Loucy (cell line): Measurements from ENCODE around the gene BTBD6.
A peak's percentile ranks its signal among the peaks of the same experiment; 100 is the strongest.

ENCODE experiments used
- H2AFZ ChIP-seq: fragments of 200-600 bp; sonication (generic); 2 replicates; pipeline ENCODE4 v1.6.0; 2016; ENCODE audit warnings: antibody characterized with exemption, mild to moderate bottlenecking, low read length, moderate library complexity
- H3F3A ChIP-seq: fragments of 200-600 bp; 2 replicates; pipeline ENCODE4 v1.6.0; 2016; ENCODE audit warnings: antibody characterized with exemption, low read depth, mild to moderate bottlenecking
- H3K27me3 ChIP-seq: fragments of 200-600 bp; sonication (generic); 2 replicates; pipeline ENCODE4 v1.6.1; 2014; ENCODE audit warnings: low read length, mild to moderate bottlenecking; ENCODE audit not compliant: insufficient read depth, poor library complexity, severe bottlenecking
- H3K36me3 ChIP-seq: fragments of 200-600 bp; sonication (generic); 2 replicates; pipeline ENCODE4 v1.6.1; 2016; ENCODE audit warnings: low read length; ENCODE audit not compliant: insufficient read depth
- H3K4me1 ChIP-seq: fragments of 200-600 bp; sonication (generic); 2 replicates; pipeline ENCODE4 v1.5.1; 2014; ENCODE audit warnings: low read length, mild to moderate bottlenecking; ENCODE audit not compliant: insufficient read depth, poor library complexity, severe bottlenecking
- H3K4me2 ChIP-seq: fragments of 200-600 bp; sonication (generic); 2 replicates; pipeline ENCODE4 v1.6.0; 2014; ENCODE audit warnings: antibody characterized with exemption, low read length, low read depth, mild to moderate bottlenecking; ENCODE audit not compliant: poor library complexity, severe bottlenecking
- H3K4me3 ChIP-seq: fragments of 200-600 bp; sonication (generic); 2 replicates; pipeline ENCODE4 v1.5.1; 2014; ENCODE audit warnings: low read length, mild to moderate bottlenecking, mixed read lengths; ENCODE audit not compliant: poor library complexity, severe bottlenecking
- H3K79me2 ChIP-seq: fragments of 200-600 bp; sonication (generic); 2 replicates; pipeline ENCODE4 v1.6.1; 2014; ENCODE audit warnings: low read length; ENCODE audit not compliant: insufficient read depth
- H3K9ac ChIP-seq: fragments of 200-600 bp; sonication (generic); 2 replicates; pipeline ENCODE4 v1.6.0; 2014; ENCODE audit warnings: mild to moderate bottlenecking, low read depth, low read length, moderate library complexity; ENCODE audit not compliant: poor library complexity, severe bottlenecking
- H3K9me2 ChIP-seq: fragments of 200-600 bp; sonication (generic); replicated peaks from 2 replicates; pipeline ENCODE4 v1.6.1; 2016; ENCODE audit warnings: low read depth, low read length, mixed read lengths
- H3K9me3 ChIP-seq: fragments of 200-600 bp; sonication (generic); 2 replicates; pipeline ENCODE4 v1.6.1; 2014; ENCODE audit warnings: mild to moderate bottlenecking, antibody characterized with exemption, low read length, low read depth; ENCODE audit not compliant: insufficient read depth
- H4K20me1 ChIP-seq: fragments of 200-600 bp; sonication (generic); 2 replicates; pipeline ENCODE4 v1.6.0; 2014; ENCODE audit warnings: antibody characterized with exemption, low read length, mild to moderate bottlenecking; ENCODE audit not compliant: insufficient read depth, poor library complexity, severe bottlenecking
- EZH2phosphoT487 ChIP-seq: fragments of 200-600 bp; IDR thresholded peaks from 2 replicates; pipeline ENCODE4 v1.6.1; 2018; ENCODE audit warnings: antibody characterized with exemption, mild to moderate bottlenecking, moderate library complexity, borderline replicate concordance
- TF ChIP-seq, protein P1 (sequence below): fragments of 200-600 bp; sonication (generic); conservative IDR thresholded peaks from 2 replicates; pipeline ENCODE4 v1.5.1; 2014; ENCODE audit warnings: mild to moderate bottlenecking, antibody characterized with exemption, low read length

The BTBD6 gene

DNA sequence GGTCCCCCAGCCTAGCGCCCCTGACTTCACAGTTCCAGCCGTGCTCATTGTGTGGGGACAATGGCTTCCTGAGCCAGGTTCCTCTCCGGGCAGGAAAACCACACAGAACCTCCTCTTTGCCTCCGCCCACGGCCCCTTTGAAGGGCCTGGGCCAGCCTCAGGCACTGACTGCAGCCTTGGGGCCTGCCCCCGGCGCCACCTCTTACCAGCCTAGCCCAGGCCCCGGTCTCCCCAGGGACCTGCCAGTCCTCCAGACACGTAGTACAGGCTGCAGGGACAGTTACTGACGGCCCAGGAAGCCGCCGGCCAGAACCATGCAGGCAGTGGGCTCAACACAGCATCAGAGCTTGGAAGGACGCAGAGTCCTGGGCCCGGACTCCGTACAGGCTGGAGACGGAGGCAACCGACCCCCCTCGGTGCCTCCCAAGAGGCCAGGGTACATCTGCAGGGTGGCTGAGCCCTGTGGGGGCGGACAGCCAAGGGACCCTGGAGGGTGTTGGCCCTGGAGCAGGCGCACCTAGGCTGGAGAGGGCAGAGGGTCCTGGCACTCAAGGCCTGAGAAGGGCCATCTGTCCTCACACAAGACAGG is 46.3 kb upstream of the BTBD6 start:
- H3K4me3 ChIP-seq = peak overlapping the region; percentile 68
- peak overlapping the region; percentile 82 for H3K4me2 ChIP-seq
- no peaks in the 10 kb centered on the region for H3F3A ChIP-seq
- no peaks in the 10 kb centered on the region for H3K9me3 ChIP-seq
- H3K4me1 ChIP-seq = peaks cover 36% of the 10 kb centered on the region
- no peaks in the 10 kb centered on the region for H3K36me3 ChIP-seq
- no peaks in the 10 kb centered on the region for H3K9me2 ChIP-seq
- H2AFZ ChIP-seq = peak overlapping the region; percentile 70
- no peak for TF ChIP-seq EZH2phosphoT487
- TF ChIP-seq, protein P1, sequence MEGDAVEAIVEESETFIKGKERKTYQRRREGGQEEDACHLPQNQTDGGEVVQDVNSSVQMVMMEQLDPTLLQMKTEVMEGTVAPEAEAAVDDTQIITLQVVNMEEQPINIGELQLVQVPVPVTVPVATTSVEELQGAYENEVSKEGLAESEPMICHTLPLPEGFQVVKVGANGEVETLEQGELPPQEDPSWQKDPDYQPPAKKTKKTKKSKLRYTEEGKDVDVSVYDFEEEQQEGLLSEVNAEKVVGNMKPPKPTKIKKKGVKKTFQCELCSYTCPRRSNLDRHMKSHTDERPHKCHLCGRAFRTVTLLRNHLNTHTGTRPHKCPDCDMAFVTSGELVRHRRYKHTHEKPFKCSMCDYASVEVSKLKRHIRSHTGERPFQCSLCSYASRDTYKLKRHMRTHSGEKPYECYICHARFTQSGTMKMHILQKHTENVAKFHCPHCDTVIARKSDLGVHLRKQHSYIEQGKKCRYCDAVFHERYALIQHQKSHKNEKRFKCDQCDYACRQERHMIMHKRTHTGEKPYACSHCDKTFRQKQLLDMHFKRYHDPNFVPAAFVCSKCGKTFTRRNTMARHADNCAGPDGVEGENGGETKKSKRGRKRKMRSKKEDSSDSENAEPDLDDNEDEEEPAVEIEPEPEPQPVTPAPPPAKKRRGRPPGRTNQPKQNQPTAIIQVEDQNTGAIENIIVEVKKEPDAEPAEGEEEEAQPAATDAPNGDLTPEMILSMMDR = no peak
- no peaks in the 10 kb centered on the region for H3K79me2 ChIP-seq
- no peaks in the 10 kb centered on the region for H4K20me1 ChIP-seq
- H3K27me3 ChIP-seq = no peaks in the 10 kb centered on the region
- peak overlapping the region; percentile 68 for H3K9ac ChIP-seq

DNA sequence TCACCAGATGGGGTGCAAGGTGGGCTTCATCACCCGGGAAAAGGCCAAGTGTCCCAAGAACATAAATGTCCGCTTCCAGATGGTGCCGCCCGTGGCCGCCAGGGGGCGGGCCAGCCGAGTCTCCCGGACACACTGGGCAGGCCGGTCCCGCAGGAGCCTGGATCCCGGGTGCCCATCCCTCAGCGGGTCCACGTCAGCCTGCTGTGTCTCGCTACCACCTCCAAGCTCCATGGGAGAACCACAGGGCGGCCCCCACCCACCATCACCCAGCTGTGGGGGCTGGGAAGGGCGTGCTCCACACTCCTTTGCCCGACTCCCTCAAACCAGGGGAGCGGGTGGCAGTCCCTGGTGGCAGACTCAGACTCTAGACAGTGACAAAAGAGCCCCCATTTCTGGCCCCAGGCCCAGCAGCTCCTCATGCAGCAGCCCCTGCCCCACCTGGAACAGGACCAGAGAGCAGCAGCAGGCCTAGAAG is 45.2 kb upstream of the BTBD6 start:
- no peaks in the 10 kb centered on the region for H3K36me3 ChIP-seq
- H3K27me3 ChIP-seq = no peaks in the 10 kb centered on the region
- H3K4me2 ChIP-seq = peak overlapping the region; percentile 82
- H3K4me1 ChIP-seq = peaks cover 36% of the 10 kb centered on the region
- no peaks in the 10 kb centered on the region for H3F3A ChIP-seq
- H3K9me3 ChIP-seq = no peaks in the 10 kb centered on the region
- peak overlapping the region; percentile 68 for H3K9ac ChIP-seq
- no peaks in the 10 kb centered on the region for H4K20me1 ChIP-seq
- H3K4me3 ChIP-seq = no peak overlapping the region
- TF ChIP-seq, protein P1 = peak; percentile 88
- TF ChIP-seq EZH2phosphoT487 = no peak
- H3K79me2 ChIP-seq = no peaks in the 10 kb centered on the region
- H3K9me2 ChIP-seq = no peaks in the 10 kb centered on the region
- no peak overlapping the region for H2AFZ ChIP-seq

DNA sequence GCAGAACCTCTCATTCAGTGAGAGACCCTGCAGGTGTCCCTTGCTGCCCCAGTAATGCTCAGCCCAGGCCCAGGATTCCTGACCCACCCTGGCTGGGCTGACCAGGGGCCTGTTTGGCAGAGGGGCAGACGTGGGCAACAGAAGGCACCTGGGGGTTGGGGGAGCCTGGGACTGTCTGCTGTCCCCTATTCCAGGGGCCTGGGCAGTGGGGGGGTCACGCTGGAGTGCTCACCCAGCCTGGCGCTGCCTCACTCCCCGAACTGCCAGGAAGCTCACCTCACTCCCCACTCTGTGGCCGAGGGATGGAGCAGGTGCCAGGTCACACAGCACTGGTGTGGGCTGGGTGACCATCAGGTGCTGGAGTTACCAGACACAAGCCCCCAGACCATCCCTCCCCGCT is 44.6 kb upstream of the BTBD6 start:
- no peak overlapping the region for H2AFZ ChIP-seq
- TF ChIP-seq, protein P1 = no peak
- TF ChIP-seq EZH2phosphoT487 = no peak
- H3K4me1 ChIP-seq = peaks cover 36% of the 10 kb centered on the region
- H3K9me2 ChIP-seq = no peaks in the 10 kb centered on the region
- H3K27me3 ChIP-seq = no peaks in the 10 kb centered on the region
- no peaks in the 10 kb centered on the region for H3K9me3 ChIP-seq
- H3K36me3 ChIP-seq = no peaks in the 10 kb centered on the region
- H3K4me3 ChIP-seq = no peak overlapping the region
- no peak overlapping the region for H3K9ac ChIP-seq
- H4K20me1 ChIP-seq = no peaks in the 10 kb centered on the region
- H3F3A ChIP-seq = no peaks in the 10 kb centered on the region
- no peak overlapping the region for H3K4me2 ChIP-seq
- H3K79me2 ChIP-seq = no peaks in the 10 kb centered on the region
